ENCODE results near the gene FBN2.

The FBN2 gene

GRCh38 chr5:128538000-128538249 is at the start of gene FBN2:
FBN2 (minus strand) TSS chr5:128538245; CDS start chr5:128537603, 642 bp downstream.
- DNase-seq (ENCODE audit: low read depth in 2 of 2), result no peak

GRCh38 chr5:128587275-128587674 is 49.2 kb upstream of the FBN2 start:
- DNase-seq (ENCODE audit: low read depth in 2 of 2), result no peak

DNA sequence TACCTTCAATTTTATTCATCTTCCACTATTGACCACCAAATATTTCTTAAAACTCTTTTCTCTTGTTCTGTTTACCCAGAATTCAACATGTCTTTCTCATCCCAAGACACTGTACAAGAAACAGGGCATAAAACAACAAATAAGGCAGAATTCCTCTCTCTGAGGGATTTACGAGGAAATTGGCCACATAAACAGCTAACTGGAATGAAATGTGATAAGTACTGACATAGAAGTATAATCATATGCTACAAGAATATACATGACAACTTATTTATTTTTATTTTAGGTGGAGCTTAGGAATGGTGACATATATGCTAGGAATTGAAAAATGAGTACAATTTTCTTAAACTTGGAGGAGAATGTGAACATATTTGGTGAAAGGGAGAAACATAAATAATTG is 48.8 kb upstream of the FBN2 start:
- no peak for DNase-seq (ENCODE audit: low read depth in 2 of 2)

- DNase-seq (ENCODE audit: low read depth in 2 of 2), result no peak
Measured at GRCh38 chr5:128579639-128580038, 41.6 kb upstream of the FBN2 start.

- DNase-seq (ENCODE audit: low read depth in 2 of 2), result no peak
Measured at GRCh38 chr5:128579093-128579492, 41.0 kb upstream of the FBN2 start.

GRCh38 chr5:128574041-128574440 is 36.0 kb upstream of the FBN2 start:
- no peak for DNase-seq (ENCODE audit: low read depth in 2 of 2)

DNA sequence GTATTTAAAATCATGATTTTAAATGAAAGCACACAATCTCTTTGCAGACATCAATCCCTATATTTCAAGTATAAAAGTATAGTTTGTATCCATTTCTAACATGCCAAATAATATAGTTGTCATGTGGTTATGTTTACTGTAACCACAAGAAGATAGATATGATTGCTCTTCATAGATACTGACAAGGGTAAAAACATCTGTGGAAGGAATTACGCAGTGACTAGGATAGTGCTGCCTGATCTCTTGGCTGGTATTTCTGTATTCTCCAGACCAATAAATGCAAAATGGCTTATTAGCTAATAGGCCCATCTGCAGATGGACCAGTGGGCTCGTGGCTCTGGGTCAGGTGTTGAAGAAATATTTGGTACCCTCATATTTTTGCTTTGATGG is 34.9 kb upstream of the FBN2 start:
- DNase-seq (ENCODE audit: low read depth in 2 of 2), result no peak

- DNase-seq (ENCODE audit: low read depth in 2 of 2), result no peak
Measured at GRCh38 chr5:128572051-128572929, 34.2 kb upstream of the FBN2 start.

- no peak for DNase-seq (ENCODE audit: low read depth in 2 of 2)
Measured at GRCh38 chr5:128566178-128566577, 28.1 kb upstream of the FBN2 start.

- no peak for DNase-seq (ENCODE audit: low read depth in 2 of 2)
Measured at GRCh38 chr5:128559300-128560297, 21.6 kb upstream of the FBN2 start.

DNA sequence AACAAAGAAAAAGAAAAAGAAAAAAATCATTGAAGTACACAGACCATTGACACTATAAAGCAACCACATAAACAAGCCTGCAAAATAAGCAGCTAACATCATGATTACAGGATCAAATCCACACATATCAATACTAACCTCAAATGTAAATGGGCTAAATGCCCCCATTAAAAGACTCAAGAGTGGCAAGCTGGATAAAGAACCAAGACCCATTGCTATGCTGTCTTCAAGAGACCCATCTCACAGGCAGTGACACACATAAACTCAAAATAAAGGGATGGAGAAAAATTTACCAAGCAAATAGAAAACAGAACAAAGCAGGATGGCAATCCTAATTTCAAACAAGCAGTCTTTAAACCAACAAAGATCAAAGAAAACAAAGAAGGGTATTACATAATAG is 15.7 kb upstream of the FBN2 start:
- no peak for DNase-seq (ENCODE audit: low read depth in 2 of 2)

GRCh38 chr5:128551476-128551875 is 13.4 kb upstream of the FBN2 start:
- DNase-seq (ENCODE audit: low read depth in 2 of 2), result no peak

DNA sequence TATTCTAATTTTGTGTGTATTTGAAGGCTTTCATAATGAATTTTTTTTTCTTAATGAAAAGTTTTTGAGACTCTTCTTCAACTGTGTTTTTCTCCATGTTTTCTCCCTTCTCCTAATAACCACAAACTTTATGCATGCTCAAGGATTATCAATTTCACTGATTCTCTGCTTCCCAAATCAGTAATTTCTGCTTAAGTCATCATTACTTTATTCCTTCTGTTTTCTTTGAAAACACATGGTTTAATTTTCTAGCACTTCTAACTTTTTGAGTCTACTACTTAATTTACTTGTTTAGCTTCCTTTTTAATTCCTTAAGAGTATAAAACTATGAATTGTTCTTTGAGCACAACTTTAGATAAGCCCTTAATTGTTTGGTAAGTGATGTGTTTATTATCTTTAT is 11.5 kb upstream of the FBN2 start:
- DNase-seq (ENCODE audit: low read depth in 2 of 2), result no peak

GRCh38 chr5:128546658-128547281 is 8.7 kb upstream of the FBN2 start:
- DNase-seq (ENCODE audit: low read depth in 2 of 2), result no peak

- DNase-seq (ENCODE audit: low read depth in 2 of 2), result no peak
Measured at GRCh38 chr5:128541385-128541784, 3.3 kb upstream of the FBN2 start.

GRCh38 chr5:128539038-128539429 is 989 bp upstream of the FBN2 start:
- no peak for DNase-seq (ENCODE audit: low read depth in 2 of 2)

DNA sequence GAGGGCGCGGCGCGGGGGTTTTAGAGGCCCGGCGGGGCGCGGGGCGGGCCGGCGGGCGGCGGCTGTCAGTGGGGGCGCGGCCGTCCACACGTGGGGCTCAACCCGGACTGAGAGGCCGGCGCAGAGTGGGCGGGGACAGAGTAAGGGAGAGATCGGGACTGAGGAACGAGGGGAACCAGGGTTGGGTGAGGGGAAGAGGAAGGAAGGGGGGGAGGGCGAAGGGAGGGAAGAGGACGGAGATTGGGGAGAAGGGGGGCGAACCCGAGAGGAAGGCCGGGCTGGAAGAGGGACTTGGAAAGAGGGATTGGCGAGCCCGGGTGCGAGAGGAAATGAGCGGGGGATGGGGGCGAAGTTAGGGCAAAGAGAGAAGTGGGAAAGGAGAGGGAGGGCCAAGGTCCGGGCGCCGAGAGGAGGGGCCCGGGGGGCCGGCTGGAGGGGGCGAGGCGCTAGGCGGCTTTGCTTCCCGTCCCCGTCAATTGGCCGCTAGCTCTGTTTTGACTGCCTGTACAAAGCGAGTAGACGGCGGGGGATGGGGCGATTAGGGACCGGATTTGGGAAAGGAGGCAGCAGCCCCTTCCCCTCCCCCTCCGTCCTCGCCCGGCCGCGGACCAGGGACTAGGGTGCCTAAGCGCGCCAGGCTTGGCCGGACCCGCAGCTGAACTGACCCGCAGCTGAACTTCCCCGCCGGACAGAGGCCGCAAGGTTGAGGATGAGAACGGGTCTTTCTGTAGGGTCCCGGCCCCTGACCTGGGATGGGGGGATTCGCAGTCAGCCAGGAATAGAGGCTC is 399 bp upstream of the FBN2 start:
- DNase-seq (ENCODE audit: low read depth in 2 of 2), result no peak

DNA sequence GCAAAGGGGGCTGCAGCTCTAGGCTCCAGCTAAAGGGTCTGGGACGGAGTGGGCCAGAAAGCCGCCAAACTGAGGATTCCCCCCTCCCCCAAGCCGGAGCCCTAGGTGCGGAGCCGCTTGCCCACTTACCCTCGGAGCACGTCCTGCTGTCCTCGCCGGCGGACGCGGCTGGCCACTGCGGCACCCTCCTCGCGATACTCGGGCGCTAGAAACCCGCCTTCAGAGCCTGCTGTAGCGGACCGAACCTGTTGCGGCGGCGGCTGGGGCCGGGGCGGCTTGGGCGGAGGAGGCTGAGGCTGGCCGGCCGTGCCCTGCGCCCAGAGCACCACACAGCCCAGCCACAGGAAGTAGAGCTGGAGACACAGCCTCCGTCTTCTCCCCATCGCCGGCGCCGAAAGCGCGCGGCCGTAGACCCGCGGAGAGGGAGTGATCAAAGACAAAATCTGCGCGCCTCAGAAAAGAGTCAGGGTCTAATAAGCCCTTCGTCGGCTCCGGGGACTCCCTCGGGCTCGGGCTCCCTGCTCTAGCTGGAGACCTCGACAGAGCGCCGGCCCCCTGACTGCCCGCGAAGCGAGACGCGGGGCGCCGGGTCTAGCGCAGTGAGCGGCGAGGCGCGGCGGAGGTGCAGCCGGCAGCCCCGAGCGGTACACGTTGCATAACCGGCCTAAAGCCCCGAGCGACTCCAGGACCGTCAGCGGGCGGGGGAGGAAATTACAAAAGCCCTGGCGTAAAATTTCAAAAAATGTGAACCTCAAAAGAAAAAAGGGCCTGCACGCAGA is 635 bp downstream of the FBN2 start:
- no peak for DNase-seq (ENCODE audit: low read depth in 2 of 2)

DNA sequence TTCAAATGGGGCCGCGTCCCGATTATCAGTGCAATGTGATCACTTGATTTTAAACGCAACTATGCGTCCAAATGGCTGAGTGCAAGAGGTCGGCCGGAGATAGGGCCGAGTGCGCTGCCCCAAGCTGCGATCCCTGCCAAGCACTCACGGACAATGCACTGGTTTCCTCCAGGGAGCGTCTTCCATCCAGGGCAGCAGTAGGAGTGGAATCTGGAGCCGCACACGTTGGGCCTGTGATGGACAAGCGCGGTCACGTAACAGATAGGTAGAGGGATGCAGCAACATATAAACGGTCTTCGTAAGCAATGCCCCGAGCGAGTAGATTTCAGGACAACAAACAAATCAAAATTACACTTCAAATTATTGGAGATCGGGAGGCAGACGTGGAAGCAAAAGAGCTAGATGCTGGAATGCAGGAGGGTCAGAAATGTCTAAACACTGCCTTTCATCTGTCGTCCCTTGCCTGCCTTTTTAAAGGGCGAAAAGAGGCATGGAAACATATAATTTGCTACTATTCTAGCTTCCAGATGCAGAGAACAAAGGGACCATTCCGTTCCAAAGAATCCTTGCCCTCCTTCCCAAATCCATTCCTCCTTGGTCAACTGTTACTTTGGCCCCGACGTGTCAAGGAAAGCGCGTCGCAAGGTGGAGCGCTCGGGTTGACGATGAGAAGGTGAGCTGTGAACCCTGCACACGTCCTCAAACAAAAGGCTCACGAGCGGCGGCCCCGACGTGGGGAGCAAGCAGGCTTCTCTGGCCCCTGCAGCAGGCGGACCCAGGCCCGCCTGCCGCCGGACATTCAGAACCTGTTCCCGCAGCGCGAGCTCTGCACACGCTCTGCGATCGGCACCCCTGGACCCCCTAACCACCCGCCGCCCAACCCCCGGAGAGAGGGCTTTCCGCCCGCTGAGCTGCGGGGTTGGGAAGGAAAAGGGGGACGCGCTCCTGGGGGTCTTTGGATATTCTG is 1.5 kb downstream of the FBN2 start:
- DNase-seq (ENCODE audit: low read depth in 2 of 2), result no peak

- no peak for DNase-seq (ENCODE audit: low read depth in 2 of 2)
Measured at GRCh38 chr5:128535251-128535650, 2.8 kb downstream of the FBN2 start.
